Loucy (cell line): Measurements from ENCODE around the gene MEN1.

Source experiments
- H2AFZ ChIP-seq: fragments of 200-600 bp; sonication (generic); 2 replicates; pipeline ENCODE4 v1.6.0; 2016; ENCODE audit warnings: antibody characterized with exemption, mild to moderate bottlenecking, low read length, moderate library complexity
- H3F3A ChIP-seq: fragments of 200-600 bp; 2 replicates; pipeline ENCODE4 v1.6.0; 2016; ENCODE audit warnings: antibody characterized with exemption, low read depth, mild to moderate bottlenecking
- H3K27me3 ChIP-seq: fragments of 200-600 bp; sonication (generic); 2 replicates; pipeline ENCODE4 v1.6.1; 2014; ENCODE audit warnings: low read length, mild to moderate bottlenecking; ENCODE audit not compliant: insufficient read depth, poor library complexity, severe bottlenecking
- H3K36me3 ChIP-seq: fragments of 200-600 bp; sonication (generic); 2 replicates; pipeline ENCODE4 v1.6.1; 2016; ENCODE audit warnings: low read length; ENCODE audit not compliant: insufficient read depth
- H3K4me1 ChIP-seq: fragments of 200-600 bp; sonication (generic); 2 replicates; pipeline ENCODE4 v1.5.1; 2014; ENCODE audit warnings: low read length, mild to moderate bottlenecking; ENCODE audit not compliant: insufficient read depth, poor library complexity, severe bottlenecking
- H3K4me2 ChIP-seq: fragments of 200-600 bp; sonication (generic); 2 replicates; pipeline ENCODE4 v1.6.0; 2014; ENCODE audit warnings: antibody characterized with exemption, low read length, low read depth, mild to moderate bottlenecking; ENCODE audit not compliant: poor library complexity, severe bottlenecking
- H3K4me3 ChIP-seq: fragments of 200-600 bp; sonication (generic); 2 replicates; pipeline ENCODE4 v1.5.1; 2014; ENCODE audit warnings: low read length, mild to moderate bottlenecking, mixed read lengths; ENCODE audit not compliant: poor library complexity, severe bottlenecking
- H3K79me2 ChIP-seq: fragments of 200-600 bp; sonication (generic); 2 replicates; pipeline ENCODE4 v1.6.1; 2014; ENCODE audit warnings: low read length; ENCODE audit not compliant: insufficient read depth
- H3K9ac ChIP-seq: fragments of 200-600 bp; sonication (generic); 2 replicates; pipeline ENCODE4 v1.6.0; 2014; ENCODE audit warnings: mild to moderate bottlenecking, low read depth, low read length, moderate library complexity; ENCODE audit not compliant: poor library complexity, severe bottlenecking
- H3K9me2 ChIP-seq: fragments of 200-600 bp; sonication (generic); replicated peaks from 2 replicates; pipeline ENCODE4 v1.6.1; 2016; ENCODE audit warnings: low read depth, low read length, mixed read lengths
- H3K9me3 ChIP-seq: fragments of 200-600 bp; sonication (generic); 2 replicates; pipeline ENCODE4 v1.6.1; 2014; ENCODE audit warnings: mild to moderate bottlenecking, antibody characterized with exemption, low read length, low read depth; ENCODE audit not compliant: insufficient read depth
- H4K20me1 ChIP-seq: fragments of 200-600 bp; sonication (generic); 2 replicates; pipeline ENCODE4 v1.6.0; 2014; ENCODE audit warnings: antibody characterized with exemption, low read length, mild to moderate bottlenecking; ENCODE audit not compliant: insufficient read depth, poor library complexity, severe bottlenecking
- CTCF ChIP-seq: fragments of 200-600 bp; sonication (generic); conservative IDR thresholded peaks from 2 replicates; pipeline ENCODE4 v1.5.1; 2014; ENCODE audit warnings: mild to moderate bottlenecking, antibody characterized with exemption, low read length
- EZH2phosphoT487 ChIP-seq: fragments of 200-600 bp; IDR thresholded peaks from 2 replicates; pipeline ENCODE4 v1.6.1; 2018; ENCODE audit warnings: antibody characterized with exemption, mild to moderate bottlenecking, moderate library complexity, borderline replicate concordance

MEN1 gene

GRCh38 chr11:64854534-64855502, 44.5 kb upstream of the MEN1 start:
- Histone ChIP-seq H3K4me2 (no peak overlapping the region), H3K9me2 (no peaks in the 10 kb centered on the region), H3K27me3 (no peaks in the 10 kb centered on the region), H3K79me2 (peaks cover 19% of the 10 kb centered on the region; the same call in 1 of the 2 replicates), H3K9ac (no peak overlapping the region), H3K4me1 (peaks cover 36% of the 10 kb centered on the region), H3K9me3 (no peaks in the 10 kb centered on the region), H3K4me3 (no peak overlapping the region), H4K20me1 (no peaks in the 10 kb centered on the region), H2AFZ (no peak overlapping the region), H3F3A (peaks cover 3% of the 10 kb centered on the region; the same call in 1 of the 2 replicates), H3K36me3 (peaks cover 48% of the 10 kb centered on the region; the same call in 1 of the 2 replicates)
- TF ChIP-seq CTCF (no peak), EZH2phosphoT487 (no peak)

DNA sequence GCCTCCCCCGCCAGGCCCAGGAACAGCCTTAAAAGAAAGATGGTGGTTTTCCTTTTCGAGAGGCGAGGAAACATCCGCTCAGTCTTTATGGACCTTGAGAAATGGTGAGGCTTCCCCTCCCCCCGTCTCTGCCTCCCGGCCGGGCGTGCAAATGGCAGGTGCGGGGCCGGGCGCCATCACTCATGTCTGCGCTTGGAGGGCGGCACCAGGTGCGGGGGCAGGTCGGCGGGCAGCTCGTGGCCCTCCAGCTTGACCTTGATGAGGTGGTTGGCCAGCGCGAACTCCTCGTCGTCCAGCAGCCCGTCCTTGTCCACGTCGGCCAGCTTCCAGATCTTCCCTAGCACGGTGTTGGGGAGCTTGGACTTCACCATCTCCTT, 43.8 kb upstream of the MEN1 start:
- H3K4me1 ChIP-seq, result peaks cover 31% of the 10 kb centered on the region
- no peaks in the 10 kb centered on the region for H3K9me2 ChIP-seq
- no peak overlapping the region for H3K4me3 ChIP-seq
- H3K27me3 ChIP-seq, result no peaks in the 10 kb centered on the region
- H2AFZ ChIP-seq, result no peak overlapping the region
- H3K9ac ChIP-seq, result no peak overlapping the region
- H3K9me3 ChIP-seq, result no peaks in the 10 kb centered on the region
- TF ChIP-seq CTCF (no peak), EZH2phosphoT487 (no peak)
- H4K20me1 ChIP-seq, result no peaks in the 10 kb centered on the region
- no peaks in the 10 kb centered on the region for H3F3A ChIP-seq
- peaks cover 48% of the 10 kb centered on the region; the same call in 1 of the 2 replicates for H3K36me3 ChIP-seq
- peaks cover 19% of the 10 kb centered on the region; the same call in 1 of the 2 replicates for H3K79me2 ChIP-seq
- no peak overlapping the region for H3K4me2 ChIP-seq

DNA sequence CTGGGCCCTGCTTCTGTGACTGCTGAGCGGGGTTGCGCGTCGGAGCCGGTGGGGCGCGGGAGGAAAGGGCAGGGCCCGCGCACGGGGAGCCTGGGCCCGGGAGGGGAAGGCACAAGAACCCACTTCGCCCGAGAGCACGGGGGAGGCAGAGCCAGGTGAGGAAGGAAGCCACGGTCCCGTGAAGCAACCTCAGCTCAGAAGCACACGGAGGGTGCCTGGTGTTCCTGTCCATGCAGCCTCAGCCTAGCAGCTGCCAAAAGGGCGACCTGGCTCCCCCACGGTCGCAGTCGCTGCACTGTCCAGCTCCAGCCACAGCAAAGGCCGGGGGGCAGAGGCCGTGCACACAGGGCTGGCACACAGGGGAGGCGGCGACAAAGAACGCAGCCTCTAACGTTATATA, 43.4 kb upstream of the MEN1 start:
- H3K79me2 ChIP-seq, result peaks cover 17% of the 10 kb centered on the region; the same call in 1 of the 2 replicates
- no peak overlapping the region for H3K9ac ChIP-seq
- H4K20me1 ChIP-seq, result no peaks in the 10 kb centered on the region
- no peak overlapping the region for H3K4me2 ChIP-seq
- peaks cover 30% of the 10 kb centered on the region for H3K4me1 ChIP-seq
- no peak for TF ChIP-seq CTCF
- H2AFZ ChIP-seq, result no peak overlapping the region
- no peaks in the 10 kb centered on the region for H3K27me3 ChIP-seq
- H3K4me3 ChIP-seq, result no peak overlapping the region
- no peaks in the 10 kb centered on the region for H3K9me3 ChIP-seq
- no peaks in the 10 kb centered on the region for H3K9me2 ChIP-seq
- H3F3A ChIP-seq, result no peaks in the 10 kb centered on the region
- H3K36me3 ChIP-seq, result peaks cover 48% of the 10 kb centered on the region; the same call in 1 of the 2 replicates
